Upper lobe of left lung (tissue), 6 donors: ENCODE results near the gene MAVS. TPM values are rescaled to one million over a fixed set of nuclear protein-coding genes. Genes with fewer than 3 reads are reported as not detected.

ENCODE experiments used
- ATAC-seq, 2 donors: fragments of 200-7000 bp; cut with Tn5 transposase; one replicate each; pipeline ENCODE4 v1.9.1; 2022; ENCODE audit warnings: mild to moderate bottlenecking in 2 of 2, moderate library complexity in 2 of 2; ENCODE audit not compliant: low FRiP score in 2 of 2
- DNase-seq, 2 donors: peaks; one replicate each; pipeline ENCODE4 v3.0.0-alpha.2; 2019 to 2020
- H3K27ac ChIP-seq, 4 donors: fragments of 200-600 bp; sonication (generic); one replicate each; pipeline ENCODE4 v1.5.1; 2016 to 2019
- H3K27me3 ChIP-seq, 4 donors: fragments of 200-600 bp; sonication (generic); one replicate each; pipeline ENCODE4 v1.5.1; 2017 to 2019
- H3K36me3 ChIP-seq, 4 donors: fragments of 200-600 bp; sonication (generic); one replicate each; pipeline ENCODE4 v1.5.1; 2016 to 2019
- H3K4me1 ChIP-seq, 4 donors: fragments of 200-600 bp; sonication (generic); one replicate each; pipeline ENCODE4 v1.5.1; 2018 to 2019
- H3K4me3 ChIP-seq, 4 donors: fragments of 200-600 bp; sonication (generic); one replicate each; pipeline ENCODE4 v1.5.1; 2017 to 2019; ENCODE audit warnings: mild to moderate bottlenecking in 2 of 4, moderate library complexity in 1 of 4
- H3K9me3 ChIP-seq, 4 donors: fragments of 200-600 bp; sonication (generic); one replicate each; pipeline ENCODE4 v1.5.1; 2018 to 2019
- CTCF ChIP-seq, 6 experiments: fragments of 450-650 bp in 4 of 6; fragments of 200-600 bp in 2 of 6; sonication (generic) in 2 of 6; IDR thresholded peaks; one replicate each; pipeline ENCODE4 v1.5.1; 2016 to 2019; ENCODE audit warnings: antibody characterized with exemption in 6 of 6
- EP300 ChIP-seq, 4 donors: sonication (generic); formaldehyde crosslinking; IDR thresholded peaks; one replicate each; pipeline ENCODE4 v1.5.1; 2017; ENCODE audit warnings: antibody characterized with exemption in 4 of 4, control low read depth in 2 of 4
- POLR2A ChIP-seq, 4 donors: fragments of 450-650 bp; IDR thresholded peaks; one replicate each; pipeline ENCODE4 v1.5.1; 2016 to 2017; ENCODE audit warnings: antibody characterized with exemption in 4 of 4, mild to moderate bottlenecking in 2 of 4
- POLR2AphosphoS5 ChIP-seq, 2 donors: sonication (generic); formaldehyde crosslinking; IDR thresholded peaks; one replicate each; pipeline ENCODE4 v1.5.1; 2017; ENCODE audit warnings: antibody characterized with exemption in 2 of 2
- WGBS, 2 donors: methylation state at CpG; one replicate each; pipeline ENCODE4 v1.1.5; 2017 to 2018; 5-methylcytosine and 5-hydroxymethylcytosine counted together
- total RNA-seq, 6 donors: library from RNA; depleted of rRNA in 4 of 6; stranded (reverse); fragments of >200 nt in 4 of 6; gene quantifications; one replicate each; pipeline versions ENCODE4 v1.1.0 to v1.2.1, GENCODE V29; 2016 to 2021
- donor health status: DM: no; HTN: no; CAD: no; lungs with moderate emphysema.
- donor health status: DM: no; HTN: yes; CAD: no; lungs with severe emphysema.

The MAVS gene
- total RNA-seq, 6 donors from 2014 or later: 31.0 to 54.5 (median 39.9) TPM

DNA sequence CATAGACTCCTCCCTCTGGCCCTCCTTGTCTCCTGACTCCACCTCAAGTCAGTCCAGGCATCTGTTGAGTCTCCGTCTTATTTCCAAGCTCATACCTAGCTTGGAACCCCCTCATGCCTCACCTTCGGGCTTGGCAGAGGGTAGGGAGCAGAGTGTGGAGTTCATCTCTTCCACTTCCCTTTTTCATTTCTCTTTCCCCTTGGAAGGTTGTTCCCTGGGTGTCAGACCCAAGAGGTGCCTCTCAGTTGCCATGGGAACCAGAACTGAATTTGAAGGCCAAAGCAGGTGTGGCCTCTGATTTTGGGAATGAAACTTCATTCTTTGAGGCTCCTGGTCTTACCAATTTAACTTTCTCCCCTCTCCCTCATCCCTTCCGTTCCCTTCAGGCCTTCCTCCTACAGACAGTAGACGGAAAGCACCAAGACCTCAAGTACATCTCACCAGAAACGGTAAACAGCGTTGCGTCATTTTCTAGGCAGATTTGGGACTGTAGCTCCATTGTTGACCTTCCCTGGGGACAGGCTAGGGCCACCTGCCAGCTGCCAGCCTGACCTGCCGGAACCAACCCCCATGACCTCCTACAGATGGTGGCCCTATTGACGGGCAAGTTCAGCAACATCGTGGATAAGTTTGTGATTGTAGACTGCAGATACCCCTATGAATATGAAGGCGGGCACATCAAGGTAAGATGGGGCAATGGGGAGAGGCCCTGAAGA lies 44.0 kb upstream of the MAVS start:
- 62 to 70% methylated on average over 9 to 11 of the region's 11 CpGs for WGBS, 2 donors
- peak; percentile 24 to 84 for DNase-seq
- Histone ChIP-seq H3K4me1 (peaks cover 81 to 100% (median 97%) of the 10 kb centered on the region in 4 donors), H3K36me3 (peaks cover 4 to 75% (median 68%) of the 10 kb centered on the region in 4 donors), H3K4me3 (no peak overlapping the region), H3K27me3 (no peaks in the 10 kb centered on the region), H3K27ac (peak overlapping the region; percentile 91 to 98 (median 96)), H3K9me3 (no peaks in the 10 kb centered on the region)
- TF ChIP-seq CTCF (IDR thresholded peaks at IDR 0.05) (no peak), POLR2A (IDR thresholded peaks at IDR 0.05) (peak in 1 of 4 donors; percentile 17), POLR2AphosphoS5 (IDR thresholded peaks at IDR 0.05) (peak in 1 of 2 donors; percentile 66), EP300 (IDR thresholded peaks at IDR 0.05) (peak in 1 of 4 donors; percentile 74)
- ATAC-seq: no peak

GRCh38 chr20:3803289-3803688 lies 43.3 kb upstream of the MAVS start:
- H3K9me3 ChIP-seq: no peaks in the 10 kb centered on the region
- WGBS, 2 donors: 94 to 96% methylated on average over 10 to 14 of the region's 14 CpGs
- H3K36me3 ChIP-seq: peaks cover 4 to 74% (median 68%) of the 10 kb centered on the region in 4 donors
- no peak overlapping the region for H3K4me3 ChIP-seq
- peak in 1 of 2 donors; percentile 55 for DNase-seq
- no peaks in the 10 kb centered on the region for H3K27me3 ChIP-seq
- H3K4me1 ChIP-seq: peaks cover 84 to 100% (median 96%) of the 10 kb centered on the region in 4 donors
- no peak for ATAC-seq
- H3K27ac ChIP-seq: peak overlapping the region; percentile 91 to 98 (median 96)
- TF ChIP-seq POLR2A (IDR thresholded peaks at IDR 0.05): no peak
- no peak for TF ChIP-seq CTCF (IDR thresholded peaks at IDR 0.05)
- no peak for TF ChIP-seq EP300 (IDR thresholded peaks at IDR 0.05)
- TF ChIP-seq POLR2AphosphoS5 (IDR thresholded peaks at IDR 0.05): no peak

GRCh38 chr20:3803854-3804253 lies 42.8 kb upstream of the MAVS start:
- Histone ChIP-seq H3K27ac (peak overlapping the region; percentile 91 to 98 (median 96)), H3K36me3 (peaks cover 4 to 70% (median 65%) of the 10 kb centered on the region in 4 donors), H3K9me3 (no peaks in the 10 kb centered on the region), H3K4me3 (no peak overlapping the region), H3K27me3 (no peaks in the 10 kb centered on the region), H3K4me1 (peaks cover 82 to 100% (median 93%) of the 10 kb centered on the region in 4 donors)
- ATAC-seq (no peak), DNase-seq (peak in 1 of 2 donors; percentile 26)
- no peak for TF ChIP-seq CTCF (IDR thresholded peaks at IDR 0.05)
- TF ChIP-seq EP300 (IDR thresholded peaks at IDR 0.05): no peak
- no peak for TF ChIP-seq POLR2A (IDR thresholded peaks at IDR 0.05)
- no peak for TF ChIP-seq POLR2AphosphoS5 (IDR thresholded peaks at IDR 0.05)
- 78 to 93% methylated on average over 5 to 6 of the region's 6 CpGs for WGBS, 2 donors

DNA sequence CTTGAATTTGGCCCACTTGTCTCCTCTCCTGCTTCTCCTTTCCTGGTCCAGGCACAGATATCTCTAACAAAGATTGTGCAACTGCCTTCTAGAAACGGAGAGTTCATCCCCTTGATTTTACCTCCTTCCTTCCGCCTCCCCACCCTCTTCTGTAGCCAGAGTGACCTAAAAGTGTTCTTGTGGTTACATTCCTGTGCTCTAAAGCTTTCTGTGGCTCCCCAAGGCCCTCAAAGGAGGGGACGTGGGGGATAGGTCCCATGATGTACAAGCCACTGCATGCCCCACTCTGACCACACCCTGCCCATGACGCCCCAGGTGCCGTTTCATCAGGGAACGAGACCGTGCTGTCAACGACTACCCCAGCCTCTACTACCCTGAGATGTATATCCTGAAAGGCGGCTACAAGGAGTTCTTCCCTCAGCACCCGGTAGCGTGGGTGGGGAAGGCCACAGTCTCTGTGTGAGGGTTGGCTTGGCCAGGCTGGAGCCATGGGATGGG lies 42.3 kb upstream of the MAVS start:
- TF ChIP-seq CTCF (IDR thresholded peaks at IDR 0.05) (no peak), EP300 (IDR thresholded peaks at IDR 0.05) (peak in 2 of 4 donors; percentile 29 to 63), POLR2A (IDR thresholded peaks at IDR 0.05) (no peak), POLR2AphosphoS5 (IDR thresholded peaks at IDR 0.05) (peak; percentile 12 to 53)
- H3K4me3 ChIP-seq: no peak overlapping the region
- DNase-seq (peak in 1 of 2 donors; percentile 70), ATAC-seq (no peak)
- no peaks in the 10 kb centered on the region for H3K27me3 ChIP-seq
- H3K4me1 ChIP-seq: peaks cover 77 to 97% (median 89%) of the 10 kb centered on the region in 4 donors
- peaks cover 4 to 66% (median 62%) of the 10 kb centered on the region in 4 donors for H3K36me3 ChIP-seq
- peak overlapping the region; percentile 91 to 98 (median 96) for H3K27ac ChIP-seq
- no peaks in the 10 kb centered on the region for H3K9me3 ChIP-seq
- WGBS, 2 donors: 61 to 62% methylated on average over 3 to 11 of the region's 11 CpGs
